PFSK-1 (cell line): ENCODE measurements around the gene MAP2.

Source experiments
- FOXP2 ChIP-seq: optimal IDR thresholded peaks from 2 replicates; pipeline ENCODE3; 2011; ENCODE audit warnings: borderline replicate concordance, control low read depth, inconsistent platforms; ENCODE audit not compliant: insufficient read depth; ENCODE audit errors: extremely low read length, extremely low read depth
- POLR2AphosphoS5 ChIP-seq: IDR thresholded peaks from 2 replicates; pipeline ENCODE4 v1.6.1; 2012; ENCODE audit warnings: low read depth, mild to moderate bottlenecking, control low read depth, low read length, moderate library complexity
- SIN3A ChIP-seq: IDR thresholded peaks from 2 replicates; pipeline ENCODE4 v1.6.1; 2012; ENCODE audit warnings: mild to moderate bottlenecking, low read length, moderate library complexity, borderline replicate concordance; ENCODE audit not compliant: insufficient read depth
- TAF1 ChIP-seq: IDR thresholded peaks from 2 replicates; pipeline ENCODE4 v1.6.1; 2012; ENCODE audit warnings: low read length, control low read depth, borderline replicate concordance; ENCODE audit not compliant: insufficient read depth
- TF ChIP-seq, protein P1 (sequence below), 2 experiments: IDR thresholded peaks; 2 replicates each; pipeline versions ENCODE4 v1.6.1 to v1.8.0; 2011 to 2012; ENCODE audit warnings: low read depth in 2 of 2, low read length in 2 of 2, control low read depth in 1 of 2, inconsistent platforms in 1 of 2, mild to moderate bottlenecking in 1 of 2, moderate library complexity in 1 of 2; ENCODE audit not compliant: insufficient read depth in 1 of 2

Gene MAP2

DNA sequence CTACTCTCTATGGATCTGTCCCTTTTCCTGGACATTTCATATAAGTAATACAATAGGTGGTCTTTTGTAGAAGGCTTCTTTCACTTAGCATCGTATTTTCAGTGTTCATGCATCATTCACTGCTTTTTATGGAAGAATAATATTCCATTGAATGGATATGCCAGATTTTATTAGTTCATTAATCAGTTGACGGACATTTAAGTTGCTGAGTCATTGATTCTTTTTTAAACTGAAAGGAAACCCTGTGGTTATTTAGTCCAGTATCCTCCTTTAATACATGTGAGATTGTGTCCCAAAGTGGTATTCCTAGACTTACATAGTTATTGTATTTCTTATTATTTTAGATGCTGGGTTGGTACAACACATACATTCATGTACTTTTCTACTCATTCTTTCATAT, 185.7 kb downstream of the MAP2 start:
- TF ChIP-seq, protein P1, sequence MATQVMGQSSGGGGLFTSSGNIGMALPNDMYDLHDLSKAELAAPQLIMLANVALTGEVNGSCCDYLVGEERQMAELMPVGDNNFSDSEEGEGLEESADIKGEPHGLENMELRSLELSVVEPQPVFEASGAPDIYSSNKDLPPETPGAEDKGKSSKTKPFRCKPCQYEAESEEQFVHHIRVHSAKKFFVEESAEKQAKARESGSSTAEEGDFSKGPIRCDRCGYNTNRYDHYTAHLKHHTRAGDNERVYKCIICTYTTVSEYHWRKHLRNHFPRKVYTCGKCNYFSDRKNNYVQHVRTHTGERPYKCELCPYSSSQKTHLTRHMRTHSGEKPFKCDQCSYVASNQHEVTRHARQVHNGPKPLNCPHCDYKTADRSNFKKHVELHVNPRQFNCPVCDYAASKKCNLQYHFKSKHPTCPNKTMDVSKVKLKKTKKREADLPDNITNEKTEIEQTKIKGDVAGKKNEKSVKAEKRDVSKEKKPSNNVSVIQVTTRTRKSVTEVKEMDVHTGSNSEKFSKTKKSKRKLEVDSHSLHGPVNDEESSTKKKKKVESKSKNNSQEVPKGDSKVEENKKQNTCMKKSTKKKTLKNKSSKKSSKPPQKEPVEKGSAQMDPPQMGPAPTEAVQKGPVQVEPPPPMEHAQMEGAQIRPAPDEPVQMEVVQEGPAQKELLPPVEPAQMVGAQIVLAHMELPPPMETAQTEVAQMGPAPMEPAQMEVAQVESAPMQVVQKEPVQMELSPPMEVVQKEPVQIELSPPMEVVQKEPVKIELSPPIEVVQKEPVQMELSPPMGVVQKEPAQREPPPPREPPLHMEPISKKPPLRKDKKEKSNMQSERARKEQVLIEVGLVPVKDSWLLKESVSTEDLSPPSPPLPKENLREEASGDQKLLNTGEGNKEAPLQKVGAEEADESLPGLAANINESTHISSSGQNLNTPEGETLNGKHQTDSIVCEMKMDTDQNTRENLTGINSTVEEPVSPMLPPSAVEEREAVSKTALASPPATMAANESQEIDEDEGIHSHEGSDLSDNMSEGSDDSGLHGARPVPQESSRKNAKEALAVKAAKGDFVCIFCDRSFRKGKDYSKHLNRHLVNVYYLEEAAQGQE (IDR thresholded peaks at IDR 0.05; ENCODE audit: insufficient read depth in 1 of 2, low read depth in 2 of 2, low read length in 2 of 2): no peak
- no peak for TF ChIP-seq TAF1
- no peak for TF ChIP-seq POLR2AphosphoS5
- no peak for TF ChIP-seq SIN3A
- TF ChIP-seq FOXP2: no peak

DNA sequence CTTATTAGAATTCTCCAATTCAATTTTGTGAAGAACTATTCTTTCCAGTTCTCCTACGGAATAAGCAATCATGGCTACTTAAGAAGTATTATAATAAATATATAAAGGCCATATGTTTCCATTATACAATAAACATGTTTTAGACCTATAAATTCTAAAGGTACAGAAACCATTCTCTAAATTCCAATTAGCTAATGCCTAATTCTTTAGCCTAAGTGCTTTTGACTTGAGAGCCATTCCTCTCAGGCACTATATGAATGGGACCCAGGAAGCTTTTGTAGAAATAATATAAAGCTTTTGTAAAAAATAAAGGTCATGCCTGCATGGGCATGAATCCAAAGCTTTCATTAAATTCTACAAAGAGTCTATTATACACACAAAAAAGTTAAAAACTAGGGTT, 186.8 kb downstream of the MAP2 start:
- TF ChIP-seq FOXP2 (no peak), TAF1 (no peak), POLR2AphosphoS5 (no peak), SIN3A (no peak)
- TF ChIP-seq, protein P1 (IDR thresholded peaks at IDR 0.05; ENCODE audit: insufficient read depth in 1 of 2, low read depth in 2 of 2, low read length in 2 of 2): no peak

DNA sequence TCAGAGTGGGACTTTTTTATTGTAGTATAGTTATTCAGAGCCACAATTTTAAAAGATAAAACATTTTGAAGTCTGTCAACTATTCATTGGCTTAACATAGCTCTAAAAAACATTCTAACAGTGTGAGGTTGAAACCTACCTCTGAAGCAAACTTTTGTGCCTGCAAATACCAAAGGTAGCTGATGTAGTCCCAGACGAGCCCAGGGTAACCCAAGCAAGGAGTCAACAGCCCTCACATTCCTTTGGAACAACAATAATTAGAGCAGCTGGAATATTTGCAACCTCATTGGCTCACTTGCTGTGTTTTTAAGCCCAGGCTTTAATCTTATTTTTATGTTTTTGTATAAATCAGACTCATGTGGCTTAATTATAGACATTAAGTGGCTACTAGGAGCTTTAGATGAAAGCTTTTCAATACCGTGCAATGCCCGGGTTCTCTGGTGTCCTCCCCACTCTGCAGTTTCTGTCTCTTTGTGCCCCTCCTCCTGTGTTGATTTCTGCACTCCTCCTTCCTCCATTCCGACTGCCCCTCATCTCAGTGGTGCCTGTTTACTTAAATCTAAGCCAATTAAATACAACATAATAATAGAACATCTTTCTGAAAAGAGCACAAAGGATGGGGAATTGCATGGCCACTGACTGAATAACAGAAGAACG, 189.9 kb downstream of the MAP2 start:
- TF ChIP-seq FOXP2 (no peak), POLR2AphosphoS5 (no peak), TAF1 (no peak), SIN3A (no peak)
- TF ChIP-seq, protein P1 (IDR thresholded peaks at IDR 0.05; ENCODE audit: insufficient read depth in 1 of 2, low read depth in 2 of 2, low read length in 2 of 2): no peak

DNA sequence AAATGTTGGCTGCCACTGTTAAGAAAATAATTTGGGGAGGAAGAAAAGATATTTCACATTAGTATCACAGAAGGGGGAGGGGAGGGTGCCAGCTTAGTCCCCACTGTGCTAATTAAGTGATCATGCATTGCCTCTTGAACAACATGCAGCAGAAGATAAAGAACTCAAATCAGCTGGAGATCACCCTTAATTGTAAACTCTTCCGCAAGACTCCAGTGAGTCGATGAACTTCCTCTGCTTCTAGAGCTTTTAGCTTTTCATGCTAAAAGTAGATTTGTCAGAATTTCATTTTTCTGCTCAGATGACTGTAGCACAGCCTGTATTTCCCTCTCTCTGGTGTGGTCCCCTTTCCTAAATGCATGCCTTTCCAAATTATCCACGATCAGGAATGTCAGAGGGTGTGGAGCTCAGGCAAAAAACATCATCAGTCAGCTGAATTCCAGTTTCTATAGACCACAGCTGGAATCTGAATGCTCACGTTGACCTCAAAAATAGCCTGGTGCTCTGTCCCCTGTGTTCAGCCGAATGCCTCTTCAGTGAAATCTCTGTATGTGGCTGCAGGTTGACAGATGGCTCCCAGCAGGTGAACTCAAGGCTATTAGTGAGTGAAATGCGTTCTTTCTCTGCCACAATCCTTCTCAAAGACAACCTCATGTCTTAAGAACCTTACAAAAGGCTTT, 191.0 kb downstream of the MAP2 start:
- TF ChIP-seq FOXP2: no peak
- no peak for TF ChIP-seq SIN3A
- TF ChIP-seq, protein P1 (IDR thresholded peaks at IDR 0.05; ENCODE audit: insufficient read depth in 1 of 2, low read depth in 2 of 2, low read length in 2 of 2): no peak
- no peak for TF ChIP-seq TAF1
- TF ChIP-seq POLR2AphosphoS5: no peak
